Smooth muscle cell (in vitro differentiated cells): ENCODE results near the gene FDX2. TPM values are rescaled to one million over a fixed set of nuclear protein-coding genes. Genes with fewer than 3 reads are reported as not detected.

Source experiments
- DNase-seq: peaks from one replicate; lab custom pipeline; 2025; ENCODE audit not compliant: unreplicated experiment; lab: John Stamatoyannopoulos, UW
- H2AFZ ChIP-seq: fragments of 200-600 bp; sonication (generic); 2 replicates; pipeline ENCODE4 v1.6.0; 2016; ENCODE audit warnings: antibody characterized with exemption, low read depth, mild to moderate bottlenecking
- H3F3A ChIP-seq: fragments of 200-600 bp; sonication (generic); 2 replicates; pipeline ENCODE4 v1.6.0; 2017; ENCODE audit warnings: antibody characterized with exemption, low read depth
- H3K27ac ChIP-seq: fragments of 200-600 bp; sonication (generic); 2 replicates; pipeline ENCODE4 v1.5.1; 2016; ENCODE audit warnings: low read depth, mild to moderate bottlenecking
- H3K27me3 ChIP-seq: fragments of 200-600 bp; sonication (generic); 2 replicates; pipeline ENCODE4 v1.6.1; 2016; ENCODE audit warnings: low read depth, mild to moderate bottlenecking
- H3K36me3 ChIP-seq: fragments of 200-600 bp; sonication (generic); 2 replicates; pipeline ENCODE4 v1.5.1; 2016; ENCODE audit warnings: low read depth
- H3K4me1 ChIP-seq: fragments of 200-600 bp; sonication (generic); 2 replicates; pipeline ENCODE4 v1.5.1; 2016; ENCODE audit warnings: low read depth
- H3K4me2 ChIP-seq: fragments of 200-600 bp; sonication (generic); 2 replicates; pipeline ENCODE4 v1.6.0; 2016; ENCODE audit warnings: mild to moderate bottlenecking
- H3K4me3 ChIP-seq: fragments of 200-600 bp; sonication (generic); 2 replicates; pipeline ENCODE4 v1.5.1; 2016; ENCODE audit warnings: mild to moderate bottlenecking
- H3K79me2 ChIP-seq: fragments of 200-600 bp; sonication (generic); 2 replicates; pipeline ENCODE4 v1.6.0; 2016; ENCODE audit warnings: low read depth, mild to moderate bottlenecking
- H3K9ac ChIP-seq: fragments of 200-600 bp; sonication (generic); 2 replicates; pipeline ENCODE4 v1.6.0; 2016; ENCODE audit warnings: low read depth
- H3K9me3 ChIP-seq: fragments of 200-600 bp; sonication (generic); replicated peaks from 2 replicates; pipeline ENCODE4 v1.5.1; 2016; ENCODE audit warnings: low read depth
- H4K20me1 ChIP-seq: fragments of 200-600 bp; sonication (generic); 2 replicates; pipeline ENCODE4 v1.6.0; 2016; ENCODE audit warnings: low read depth
- CTCF ChIP-seq: fragments of 200-600 bp; sonication (generic); IDR thresholded peaks from 2 replicates; pipeline ENCODE4 v1.5.1; 2017; ENCODE audit warnings: borderline replicate concordance, mild to moderate bottlenecking, antibody characterized with exemption; ENCODE audit not compliant: insufficient read depth, poor library complexity, severe bottlenecking
- WGBS: methylation state at CpG from one replicate; pipeline ENCODE4 v1.1.7; 2016; ENCODE audit warnings: low lambda C conversion rate; 5-methylcytosine and 5-hydroxymethylcytosine counted together
- polyA plus RNA-seq: library from polyadenylated mRNA; unstranded; fragments of >200 nt; fragmentation: Nextera tagmentation; extraction: Ambion mirVana; gene quantifications from 2 replicates; pipeline ENCODE4 v1.2.1, GENCODE V29; 2016
- total RNA-seq: library from RNA; depleted of rRNA; stranded (reverse); fragments of >200 nt; gene quantifications from 2 replicates; pipeline ENCODE4 v1.2.3, GENCODE V29; 2014

The FDX2 gene
- total and polyA plus RNA-seq, 2 experiments from 2014 or later: 15.3 to 39.1 TPM

DNA sequence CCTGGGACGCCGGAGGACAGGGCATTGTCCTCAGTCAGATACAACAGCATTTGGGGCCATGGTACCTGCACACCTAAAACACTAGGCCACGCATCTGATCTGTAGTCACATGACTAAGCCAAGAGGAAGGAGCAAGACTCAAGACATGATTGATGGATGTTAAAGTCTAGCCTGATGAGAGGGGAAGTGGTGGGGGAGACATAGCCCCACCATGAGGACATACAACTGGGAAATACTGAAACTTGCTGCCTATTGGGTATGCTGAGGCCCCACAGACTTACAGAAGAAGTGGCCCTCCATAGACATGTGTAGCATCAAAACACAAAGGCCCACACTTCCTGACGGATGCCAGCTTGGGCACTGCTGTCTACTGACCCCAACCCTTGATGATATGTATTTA is 30.4 kb downstream of the FDX2 start:
- Histone ChIP-seq H3F3A (no peaks in the 10 kb centered on the region), H3K27ac (no peak overlapping the region), H3K27me3 (peaks cover 39% of the 10 kb centered on the region), H3K4me2 (no peak overlapping the region), H3K4me1 (peaks cover 26% of the 10 kb centered on the region), H2AFZ (no peak overlapping the region), H3K36me3 (no peaks in the 10 kb centered on the region), H3K4me3 (no peak overlapping the region), H4K20me1 (no peaks in the 10 kb centered on the region), H3K9ac (no peak overlapping the region), H3K79me2 (no peaks in the 10 kb centered on the region), H3K9me3 (no peaks in the 10 kb centered on the region)
- DNase-seq: no peak
- WGBS: 92% methylated on average over 4 of the region's 4 CpGs
- TF ChIP-seq CTCF: no peak

DNA sequence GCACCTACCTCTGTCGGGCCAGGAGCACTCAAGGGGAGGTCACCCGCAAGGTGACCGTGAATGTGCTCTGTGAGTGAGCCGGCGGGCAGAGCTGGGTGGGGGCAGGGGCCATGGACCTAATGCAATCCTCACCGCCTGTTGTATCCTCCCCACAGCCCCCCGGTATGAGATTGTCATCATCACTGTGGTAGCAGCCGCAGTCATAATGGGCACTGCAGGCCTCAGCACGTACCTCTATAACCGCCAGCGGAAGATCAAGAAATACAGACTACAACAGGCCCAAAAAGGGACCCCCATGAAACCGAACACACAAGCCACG is 30.9 kb downstream of the FDX2 start:
- H3K4me2 ChIP-seq: no peak overlapping the region
- H3K9me3 ChIP-seq: no peaks in the 10 kb centered on the region
- peaks cover 22% of the 10 kb centered on the region for H3K4me1 ChIP-seq
- no peaks in the 10 kb centered on the region for H4K20me1 ChIP-seq
- H3K4me3 ChIP-seq: no peak overlapping the region
- no peak overlapping the region for H2AFZ ChIP-seq
- 98% methylated on average over 13 of the region's 13 CpGs for WGBS
- no peaks in the 10 kb centered on the region for H3K79me2 ChIP-seq
- no peaks in the 10 kb centered on the region for H3K36me3 ChIP-seq
- TF ChIP-seq CTCF: no peak
- no peaks in the 10 kb centered on the region for H3F3A ChIP-seq
- peaks cover 34% of the 10 kb centered on the region for H3K27me3 ChIP-seq
- H3K9ac ChIP-seq: no peak overlapping the region
- DNase-seq: no peak
- no peak overlapping the region for H3K27ac ChIP-seq

GRCh38 chr19:10284065-10284959 is 31.5 kb downstream of the FDX2 start:
- Histone ChIP-seq H3F3A (no peaks in the 10 kb centered on the region), H3K4me2 (no peak overlapping the region), H3K4me1 (peaks cover 18% of the 10 kb centered on the region), H3K4me3 (no peak overlapping the region), H3K79me2 (no peaks in the 10 kb centered on the region), H2AFZ (no peak overlapping the region), H3K9ac (no peak overlapping the region), H3K27me3 (peaks cover 28% of the 10 kb centered on the region), H4K20me1 (no peaks in the 10 kb centered on the region), H3K9me3 (no peaks in the 10 kb centered on the region), H3K36me3 (no peaks in the 10 kb centered on the region), H3K27ac (no peak overlapping the region)
- TF ChIP-seq CTCF: no peak
- WGBS: 94% methylated on average over 32 of the region's 34 CpGs
- DNase-seq: no peak
